Stimulated activated effector memory CD8-positive, alpha-beta T cell treated with anti-CD3 and anti-CD28 coated beads, Interleukin-12 subunit alpha, Interleukin-12 subunit beta, amount 100 ng/mL, for 72 hours (primary cell): ENCODE results near the gene MOB2.
A peak's percentile ranks its signal among the peaks of the same experiment; 100 is the strongest.

Experiments
- ATAC-seq: fragments of 150-1000 bp; cut with Tn5 transposase; 2 replicates; pipeline ENCODE4 v1.10.0; 2021
- DNase-seq, 2 donors: peaks; one replicate each; pipeline ENCODE4 v3.0.0; 2021 to 2022; ENCODE audit warnings: low spot score in 2 of 2
- H3K27ac Mint-ChIP-seq: one replicate; pipeline ENCODE4 v1.8.0; 2022; ENCODE audit warnings: mild to moderate bottlenecking, mixed read lengths
- H3K36me3 Mint-ChIP-seq: one replicate; pipeline ENCODE4 v1.8.0; 2022; ENCODE audit warnings: mild to moderate bottlenecking, mixed read lengths
- H3K4me1 Mint-ChIP-seq: one replicate; pipeline ENCODE4 v1.8.0; 2022; ENCODE audit warnings: mixed read lengths
- H3K4me3 Mint-ChIP-seq: one replicate; pipeline ENCODE4 v1.8.0; 2022; ENCODE audit warnings: mild to moderate bottlenecking, mixed read lengths
- H3K9me3 Mint-ChIP-seq: one replicate; pipeline ENCODE4 v1.8.0; 2022; ENCODE audit warnings: mixed read lengths

Gene MOB2

GRCh38 chr11:1487091-1487850, 692 bp upstream of the MOB2 start:
- no peak for DNase-seq
- Mint-ChIP-seq H3K4me1 (peaks cover 51% of the 10 kb centered on the region), H3K9me3 (no peaks in the 10 kb centered on the region), H3K27ac (peak overlapping the region; percentile 88), H3K36me3 (peaks cover 5% of the 10 kb centered on the region), H3K4me3 (no peak overlapping the region)
- no peak for ATAC-seq

DNA sequence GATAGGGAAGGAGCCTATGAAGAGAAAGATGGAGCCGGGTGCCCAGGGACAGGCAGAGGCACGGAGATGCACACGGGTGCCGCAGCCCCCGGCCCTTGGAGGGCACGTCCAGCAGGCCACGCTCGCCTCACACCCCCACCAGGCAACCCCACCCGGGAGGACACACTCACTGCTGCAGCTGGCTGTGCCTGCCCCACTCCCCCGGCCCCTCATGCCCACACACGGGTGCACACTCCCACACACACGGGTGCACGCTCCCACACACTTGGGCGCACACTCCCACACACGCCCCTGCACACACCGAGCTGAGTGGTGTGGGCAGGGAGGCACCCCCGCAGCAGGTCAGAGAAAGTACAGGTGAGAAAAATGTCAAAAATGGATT, 1.1 kb downstream of the MOB2 start:
- H3K4me3 Mint-ChIP-seq: peak overlapping the region; percentile 9
- no peaks in the 10 kb centered on the region for H3K9me3 Mint-ChIP-seq
- H3K36me3 Mint-ChIP-seq: peaks cover 5% of the 10 kb centered on the region
- H3K27ac Mint-ChIP-seq: peak overlapping the region; percentile 77
- ATAC-seq (no peak), DNase-seq (no peak)
- H3K4me1 Mint-ChIP-seq: peaks cover 49% of the 10 kb centered on the region

- ATAC-seq: no peak
- H3K4me3 Mint-ChIP-seq: no peak overlapping the region
- H3K27ac Mint-ChIP-seq: peak overlapping the region; percentile 77
- H3K36me3 Mint-ChIP-seq: peaks cover 5% of the 10 kb centered on the region
- H3K4me1 Mint-ChIP-seq: peaks cover 49% of the 10 kb centered on the region
- H3K9me3 Mint-ChIP-seq: no peaks in the 10 kb centered on the region
- DNase-seq: no peak
Measured at GRCh38 chr11:1484695-1485503, 1.7 kb downstream of the MOB2 start.

DNA sequence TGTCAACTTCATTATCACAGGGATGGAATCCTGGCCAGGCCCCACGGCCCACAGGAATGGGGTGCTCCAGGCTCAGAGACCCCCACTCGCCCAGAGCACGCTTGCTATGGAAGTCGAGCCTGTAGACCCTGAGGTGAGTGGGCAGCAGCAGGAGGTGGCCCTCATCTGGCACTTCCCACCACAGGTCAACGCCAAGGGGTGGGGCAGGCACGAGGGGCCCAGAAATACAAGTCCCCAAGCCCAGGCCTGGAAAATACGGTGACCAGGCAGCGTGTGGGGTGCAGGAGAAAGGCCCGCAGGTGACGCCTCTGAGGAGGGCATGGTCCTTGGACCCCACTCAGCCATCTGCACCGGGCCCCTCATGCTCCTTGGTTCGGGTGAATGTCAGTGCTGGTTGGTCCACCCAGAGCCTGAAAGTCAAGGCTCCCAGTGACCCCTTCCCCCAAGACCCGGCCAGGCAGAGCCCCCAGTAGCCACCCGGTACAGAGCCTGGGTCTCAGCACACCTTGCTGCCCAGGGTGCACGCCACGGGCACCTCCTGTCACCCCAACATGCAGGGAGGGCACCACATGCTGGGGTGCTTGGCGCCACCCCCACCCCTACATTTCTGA, 2.4 kb downstream of the MOB2 start:
- no peak overlapping the region for H3K4me3 Mint-ChIP-seq
- peaks cover 6% of the 10 kb centered on the region for H3K36me3 Mint-ChIP-seq
- ATAC-seq: no peak
- no peaks in the 10 kb centered on the region for H3K9me3 Mint-ChIP-seq
- H3K27ac Mint-ChIP-seq: peak overlapping the region; percentile 81
- peaks cover 44% of the 10 kb centered on the region for H3K4me1 Mint-ChIP-seq
- DNase-seq: no peak

GRCh38 chr11:1483445-1483961, 3.1 kb downstream of the MOB2 start:
- Mint-ChIP-seq H3K9me3 (no peaks in the 10 kb centered on the region), H3K4me3 (no peak overlapping the region), H3K27ac (peak overlapping the region; percentile 81), H3K36me3 (peaks cover 13% of the 10 kb centered on the region), H3K4me1 (peaks cover 41% of the 10 kb centered on the region)
- ATAC-seq (no peak), DNase-seq (no peak)

- Mint-ChIP-seq H3K36me3 (peaks cover 15% of the 10 kb centered on the region), H3K27ac (peak overlapping the region; percentile 81), H3K4me3 (no peak overlapping the region), H3K9me3 (no peaks in the 10 kb centered on the region), H3K4me1 (peaks cover 34% of the 10 kb centered on the region)
- DNase-seq: no peak
- no peak for ATAC-seq
Measured at GRCh38 chr11:1482581-1483444, 3.8 kb downstream of the MOB2 start.

DNA sequence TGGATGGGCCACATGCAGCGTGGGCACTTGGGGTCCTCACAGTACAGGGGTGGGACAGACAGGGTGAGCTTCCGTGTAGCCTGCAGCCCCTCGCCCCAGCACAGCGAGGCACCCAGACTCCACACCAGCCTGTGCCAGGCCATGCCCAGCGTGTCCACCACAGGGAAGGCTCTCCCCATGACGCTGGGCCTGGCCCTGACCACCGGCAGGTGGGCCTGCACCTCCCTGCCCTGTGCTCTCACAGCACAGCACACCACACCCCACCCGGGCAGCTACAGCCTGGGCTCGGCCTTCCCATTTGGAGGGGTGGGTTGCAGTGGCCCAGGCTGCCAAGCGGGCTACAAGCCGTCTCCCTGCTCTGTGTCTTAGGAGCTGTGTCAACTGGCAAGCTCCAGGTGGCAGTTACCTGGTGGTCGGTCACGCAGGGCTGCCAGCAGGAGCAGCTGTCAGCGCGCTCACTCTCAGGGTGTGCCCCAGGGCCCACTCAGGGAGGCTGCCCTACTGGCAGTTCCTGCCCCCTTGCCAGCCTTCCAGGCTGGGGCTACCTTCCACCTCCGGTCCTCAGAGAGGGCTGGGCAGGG, 4.6 kb downstream of the MOB2 start:
- no peak for ATAC-seq
- H3K4me1 Mint-ChIP-seq: peaks cover 28% of the 10 kb centered on the region
- H3K27ac Mint-ChIP-seq: peak overlapping the region; percentile 43
- no peaks in the 10 kb centered on the region for H3K9me3 Mint-ChIP-seq
- peaks cover 20% of the 10 kb centered on the region for H3K36me3 Mint-ChIP-seq
- DNase-seq: no peak
- no peak overlapping the region for H3K4me3 Mint-ChIP-seq

DNA sequence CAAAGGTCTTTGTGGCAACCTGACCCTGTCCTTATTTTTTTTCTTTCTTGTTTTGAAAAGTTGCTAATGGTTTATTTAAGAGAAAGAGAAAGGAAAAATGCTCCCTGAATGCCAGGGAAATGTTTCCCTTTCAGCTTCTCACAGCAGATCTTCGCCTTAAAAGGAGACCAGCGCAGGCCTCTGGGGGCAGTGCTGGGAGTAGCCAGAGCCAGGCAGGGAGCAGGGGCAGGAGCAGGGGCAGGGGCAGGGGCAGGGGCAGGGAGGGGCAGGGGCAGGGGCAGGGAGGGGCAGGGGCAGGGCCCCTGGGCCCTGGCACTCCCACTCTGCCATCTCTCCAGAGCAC, 5.1 kb downstream of the MOB2 start:
- ATAC-seq (no peak), DNase-seq (no peak)
- H3K27ac Mint-ChIP-seq: no peak overlapping the region
- H3K9me3 Mint-ChIP-seq: no peaks in the 10 kb centered on the region
- H3K4me1 Mint-ChIP-seq: peaks cover 27% of the 10 kb centered on the region
- H3K36me3 Mint-ChIP-seq: peaks cover 23% of the 10 kb centered on the region
- no peak overlapping the region for H3K4me3 Mint-ChIP-seq

DNA sequence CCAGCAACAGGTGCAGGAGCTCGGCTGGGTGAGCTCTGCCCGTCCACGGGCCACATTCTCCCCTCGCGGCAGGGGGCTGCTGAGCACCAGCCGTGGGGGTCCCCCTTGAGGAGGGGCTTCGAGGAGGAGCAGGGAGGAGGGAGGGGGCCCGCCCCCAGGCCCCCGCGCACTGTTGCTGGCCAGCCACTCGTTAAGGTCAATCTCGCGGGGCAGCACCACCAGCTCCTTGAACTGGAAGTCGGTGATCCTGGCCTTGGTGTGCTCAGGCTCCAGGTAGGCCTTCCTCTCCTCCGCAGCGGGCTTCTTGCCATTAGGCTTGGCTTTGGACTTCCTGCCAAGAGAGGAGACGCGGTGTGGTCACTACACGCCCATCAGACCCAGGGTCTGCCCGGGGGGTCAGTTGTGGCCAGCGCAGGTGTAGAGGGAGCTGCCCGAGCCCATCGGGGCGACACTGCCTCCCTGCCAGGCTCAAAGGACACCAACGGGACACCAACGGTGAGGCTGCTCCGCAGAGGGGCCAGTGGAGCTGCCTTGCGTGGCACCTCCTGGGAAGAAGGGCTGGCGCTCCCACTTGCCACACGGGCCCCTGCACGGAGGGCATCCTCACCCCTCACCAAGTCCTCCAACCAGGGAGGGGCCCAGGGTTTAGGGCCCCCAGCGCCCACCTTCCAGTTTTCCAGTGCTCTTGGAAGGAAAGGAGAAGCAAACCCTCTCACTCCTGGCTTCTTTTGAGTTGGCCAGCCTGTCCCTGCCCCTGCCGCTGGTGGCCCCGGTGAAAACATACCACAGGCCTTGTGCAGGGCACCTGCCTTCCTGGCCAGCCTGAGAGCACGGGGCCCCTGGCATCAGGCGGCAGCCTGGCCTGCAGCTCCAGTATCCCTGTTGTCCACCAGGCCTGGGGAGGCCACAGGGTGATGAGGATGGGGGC, 5.8 kb downstream of the MOB2 start:
- Mint-ChIP-seq H3K4me1 (peaks cover 20% of the 10 kb centered on the region), H3K36me3 (peaks cover 26% of the 10 kb centered on the region)
- DNase-seq: no peak

DNA sequence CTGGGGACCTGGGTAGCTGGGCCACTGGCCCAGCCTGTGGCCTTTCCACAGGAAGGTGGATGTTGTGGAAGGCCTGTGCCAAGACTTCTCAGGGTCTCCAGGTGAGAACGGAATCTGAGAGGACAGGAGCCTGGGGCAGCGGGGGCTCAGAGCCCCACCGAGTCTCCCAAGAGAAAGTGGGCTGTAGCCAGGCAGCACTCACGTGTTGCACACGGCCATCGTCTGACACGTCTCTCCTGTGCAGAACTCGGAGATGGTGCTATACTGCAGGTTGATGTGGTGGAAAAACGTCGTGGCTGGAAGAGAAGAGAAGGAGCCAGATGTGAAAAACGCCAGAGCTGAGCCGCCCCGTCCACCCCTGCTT, 6.4 kb downstream of the MOB2 start:
- ATAC-seq: no peak
- no peaks in the 10 kb centered on the region for H3K9me3 Mint-ChIP-seq
- H3K4me3 Mint-ChIP-seq: no peak overlapping the region
- H3K4me1 Mint-ChIP-seq: peaks cover 14% of the 10 kb centered on the region
- H3K27ac Mint-ChIP-seq: peak overlapping the region; percentile 81
- H3K36me3 Mint-ChIP-seq: peaks cover 33% of the 10 kb centered on the region
- DNase-seq: no peak

More for the DNA sequence above, 5.8 kb downstream of the MOB2 start:
- no peak for ATAC-seq
- H3K4me3 Mint-ChIP-seq: no peak overlapping the region
- no peaks in the 10 kb centered on the region for H3K9me3 Mint-ChIP-seq
- H3K27ac Mint-ChIP-seq: peak overlapping the region; percentile 81

- ATAC-seq: no peak
- DNase-seq: no peak
Measured at GRCh38 chr11:1479678-1480118, 6.9 kb downstream of the MOB2 start.

GRCh38 chr11:1479006-1479677, 7.4 kb downstream of the MOB2 start:
- H3K36me3 Mint-ChIP-seq: peaks cover 39% of the 10 kb centered on the region
- no peaks in the 10 kb centered on the region for H3K9me3 Mint-ChIP-seq
- no peak for DNase-seq
- H3K27ac Mint-ChIP-seq: peak overlapping the region; percentile 38
- no peak overlapping the region for H3K4me3 Mint-ChIP-seq
- peaks cover 10% of the 10 kb centered on the region for H3K4me1 Mint-ChIP-seq
- ATAC-seq: no peak

More at GRCh38 chr11:1479678-1480118, 6.9 kb downstream of the MOB2 start:
- Mint-ChIP-seq H3K4me1 (peaks cover 10% of the 10 kb centered on the region), H3K27ac (peak overlapping the region; percentile 81), H3K4me3 (no peak overlapping the region), H3K36me3 (peaks cover 34% of the 10 kb centered on the region), H3K9me3 (no peaks in the 10 kb centered on the region)

GRCh38 chr11:1478544-1478943, 8.0 kb downstream of the MOB2 start:
- H3K27ac Mint-ChIP-seq: peak overlapping the region; percentile 38
- ATAC-seq (no peak), DNase-seq (no peak)

More at GRCh38 chr11:1478544-1478943, 8.0 kb downstream of the MOB2 start:
- peaks cover 40% of the 10 kb centered on the region for H3K36me3 Mint-ChIP-seq
- H3K9me3 Mint-ChIP-seq: no peaks in the 10 kb centered on the region
- H3K4me1 Mint-ChIP-seq: peaks cover 8% of the 10 kb centered on the region
- no peak overlapping the region for H3K4me3 Mint-ChIP-seq
